GM19328 (cell line): Measurements from ENCODE around the gene P2RX6.
"Not testable (repeated sequence)": the region's sequence is repeated elsewhere in the genome, so short reads cannot be mapped to it uniquely, and the experiment has no call there.

Source experiments
- ATAC-seq: cut with Tn5 transposase; IDR thresholded peaks from one replicate; pipeline ENCODE4 v1.9.1; 2021; ENCODE audit warnings: mild to moderate bottlenecking, moderate library complexity; ENCODE audit not compliant: unreplicated experiment

Gene P2RX6

GRCh38 chr22:20993304-20994127 is 21.4 kb upstream of the P2RX6 start:
- no peak for ATAC-seq

- no peak for ATAC-seq
These were observed 20.6 kb upstream of the P2RX6 start for GRCh38 chr22:20994128-20994901.

- no peak for ATAC-seq
These were observed 20.1 kb upstream of the P2RX6 start for GRCh38 chr22:20994902-20995241.

- ATAC-seq, result no peak
These were observed 19.5 kb upstream of the P2RX6 start for GRCh38 chr22:20995329-20996030.

GRCh38 chr22:20996031-20996410 is 18.9 kb upstream of the P2RX6 start:
- ATAC-seq, result no peak

GRCh38 chr22:20996598-20997535 is 18.1 kb upstream of the P2RX6 start:
- ATAC-seq, result no peak

GRCh38 chr22:20997536-20998257 is 17.3 kb upstream of the P2RX6 start:
- ATAC-seq, result no peak

GRCh38 chr22:20998411-20999336 is 16.3 kb upstream of the P2RX6 start:
- no peak for ATAC-seq

- no peak for ATAC-seq
These were observed 15.4 kb upstream of the P2RX6 start for GRCh38 chr22:20999350-21000206.

GRCh38 chr22:21000207-21000986 is 14.6 kb upstream of the P2RX6 start:
- ATAC-seq, result no peak

GRCh38 chr22:21000987-21001600 is 13.9 kb upstream of the P2RX6 start:
- peak; percentile 4 for ATAC-seq

GRCh38 chr22:21001601-21002325 is 13.2 kb upstream of the P2RX6 start, which contains the start of gene THAP7:
TSS of gene THAP7 (minus strand) at chr22:21002118. CDS start at chr22:21001911, 207 bp downstream.
- ATAC-seq, result peak; percentile 78

GRCh38 chr22:21003782-21004181 is 11.2 kb upstream of the P2RX6 start:
- ATAC-seq, result no peak

- not testable (repeated sequence) for ATAC-seq
These were observed 5.8 kb upstream of the P2RX6 start for GRCh38 chr22:21009208-21009607.

- no peak for ATAC-seq
These were observed 5.1 kb upstream of the P2RX6 start for GRCh38 chr22:21009638-21010425.
